ENCODE data around the gene CCDC194.

DNA sequence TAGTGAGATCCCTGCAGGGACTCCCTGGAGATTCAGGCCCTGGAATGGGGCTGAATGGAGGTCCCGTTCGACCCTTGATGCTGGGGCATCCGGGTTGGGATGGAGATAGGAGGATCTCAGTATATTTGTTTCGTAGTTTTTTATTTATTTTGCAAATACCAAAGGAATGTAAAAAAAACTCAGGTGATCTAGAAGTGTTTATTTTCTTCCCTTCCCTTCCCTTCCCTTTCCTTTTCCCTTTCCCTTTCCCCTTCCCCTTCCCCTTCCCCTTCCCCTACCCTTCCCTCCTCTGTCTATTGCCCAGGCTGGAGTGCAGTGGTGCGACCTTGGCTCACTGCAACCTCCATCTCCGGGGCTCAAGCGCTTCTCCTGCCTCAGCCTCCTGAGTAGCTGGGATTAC lies 52.2 kb downstream of the CCDC194 start:
- TF ChIP-seq, protein P1, sequence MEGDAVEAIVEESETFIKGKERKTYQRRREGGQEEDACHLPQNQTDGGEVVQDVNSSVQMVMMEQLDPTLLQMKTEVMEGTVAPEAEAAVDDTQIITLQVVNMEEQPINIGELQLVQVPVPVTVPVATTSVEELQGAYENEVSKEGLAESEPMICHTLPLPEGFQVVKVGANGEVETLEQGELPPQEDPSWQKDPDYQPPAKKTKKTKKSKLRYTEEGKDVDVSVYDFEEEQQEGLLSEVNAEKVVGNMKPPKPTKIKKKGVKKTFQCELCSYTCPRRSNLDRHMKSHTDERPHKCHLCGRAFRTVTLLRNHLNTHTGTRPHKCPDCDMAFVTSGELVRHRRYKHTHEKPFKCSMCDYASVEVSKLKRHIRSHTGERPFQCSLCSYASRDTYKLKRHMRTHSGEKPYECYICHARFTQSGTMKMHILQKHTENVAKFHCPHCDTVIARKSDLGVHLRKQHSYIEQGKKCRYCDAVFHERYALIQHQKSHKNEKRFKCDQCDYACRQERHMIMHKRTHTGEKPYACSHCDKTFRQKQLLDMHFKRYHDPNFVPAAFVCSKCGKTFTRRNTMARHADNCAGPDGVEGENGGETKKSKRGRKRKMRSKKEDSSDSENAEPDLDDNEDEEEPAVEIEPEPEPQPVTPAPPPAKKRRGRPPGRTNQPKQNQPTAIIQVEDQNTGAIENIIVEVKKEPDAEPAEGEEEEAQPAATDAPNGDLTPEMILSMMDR (IDR thresholded peaks at IDR 0.05; ENCODE audit: poor library complexity), result no peak
- TF ChIP-seq EZH2phosphoT487 (IDR thresholded peaks at IDR 0.05; ENCODE audit: low read depth, severe bottlenecking, unreplicated experiment), result no peak
